MM.1S (cell line): ENCODE measurements around the gene TMEM108.

Experiments used
- DNase-seq: peaks from one replicate; pipeline ENCODE4 v3.0.0-alpha.2; 2015
- H2AFZ ChIP-seq: fragments of 300-600 bp; sonication (generic); 2 replicates; pipeline ENCODE4 v1.6.0; 2016; ENCODE audit warnings: antibody characterized with exemption, low read length
- H3F3A ChIP-seq: fragments of 300-600 bp; sonication (generic); 2 replicates; pipeline ENCODE4 v1.6.1; 2016; ENCODE audit warnings: mild to moderate bottlenecking, antibody characterized with exemption, low read length, moderate library complexity, mixed read lengths; ENCODE audit not compliant: insufficient read depth
- H3K27ac ChIP-seq: fragments of 300-600 bp; sonication (generic); 2 replicates; pipeline ENCODE4 v1.5.1; 2016; ENCODE audit warnings: mild to moderate bottlenecking, low read length
- H3K27me3 ChIP-seq: fragments of 300-600 bp; sonication (generic); replicated peaks from 2 replicates; pipeline ENCODE4 v1.6.0; 2016; ENCODE audit warnings: low read length; ENCODE audit not compliant: insufficient read depth
- H3K36me3 ChIP-seq: fragments of 300-600 bp; sonication (generic); replicated peaks from 2 replicates; pipeline ENCODE4 v1.6.1; 2016; ENCODE audit warnings: mild to moderate bottlenecking, low read length, mixed read lengths; ENCODE audit not compliant: insufficient read depth
- H3K4me1 ChIP-seq: fragments of 300-600 bp; sonication (generic); 2 replicates; pipeline ENCODE4 v1.6.1; 2016; ENCODE audit warnings: low read length, mixed read lengths
- H3K4me2 ChIP-seq: fragments of 300-600 bp; sonication (generic); 2 replicates; pipeline ENCODE4 v1.6.0; 2016; ENCODE audit warnings: low read depth, low read length
- H3K4me3 ChIP-seq: fragments of 300-600 bp; sonication (generic); 2 replicates; pipeline ENCODE4 v1.5.1; 2016; ENCODE audit warnings: low read length, mixed read lengths
- H3K79me2 ChIP-seq: fragments of 300-600 bp; sonication (generic); 2 replicates; pipeline ENCODE4 v1.6.1; 2016; ENCODE audit warnings: mixed run types, low read length, mixed read lengths
- H3K9ac ChIP-seq: fragments of 300-600 bp; sonication (generic); 2 replicates; pipeline ENCODE4 v1.6.1; 2016; ENCODE audit warnings: low read length, mixed read lengths
- H3K9me2 ChIP-seq: fragments of 300-600 bp; sonication (generic); replicated peaks from 2 replicates; pipeline ENCODE4 v1.6.1; 2016; ENCODE audit warnings: mild to moderate bottlenecking, low read length, mixed read lengths; ENCODE audit not compliant: insufficient read depth
- H3K9me3 ChIP-seq: fragments of 300-600 bp; sonication (generic); replicated peaks from 2 replicates; pipeline ENCODE4 v1.6.1; 2016; ENCODE audit warnings: mild to moderate bottlenecking, low read length, mixed read lengths; ENCODE audit not compliant: insufficient read depth
- H4K20me1 ChIP-seq: fragments of 300-600 bp; sonication (generic); 2 replicates; pipeline ENCODE4 v1.6.1; 2016; ENCODE audit warnings: mild to moderate bottlenecking, low read length, moderate library complexity, mixed read lengths; ENCODE audit not compliant: insufficient read depth
- CTCF ChIP-seq: fragments of 300-600 bp; sonication (generic); IDR thresholded peaks from 2 replicates; pipeline ENCODE4 v1.5.1; 2016; ENCODE audit warnings: antibody characterized with exemption, low read length, mixed read lengths
- EZH2 ChIP-seq: fragments of 300-600 bp; sonication (generic); optimal IDR thresholded peaks from 2 replicates; pipeline ENCODE3; 2017; ENCODE audit warnings: low read depth, mild to moderate bottlenecking, antibody characterized with exemption, low read length, mixed read lengths
- EZH2phosphoT487 ChIP-seq: fragments of 300-600 bp; sonication (generic); IDR thresholded peaks from 2 replicates; pipeline ENCODE4 v1.6.1; 2018; ENCODE audit warnings: antibody characterized with exemption, low read length

Gene TMEM108

GRCh38 chr3:133167340-133168024 lies 129.3 kb downstream of the TMEM108 start:
- DNase-seq: no peak
- H3K9me2 ChIP-seq: no peaks in the 10 kb centered on the region
- H3K79me2 ChIP-seq: no peaks in the 10 kb centered on the region
- no peaks in the 10 kb centered on the region for H4K20me1 ChIP-seq
- H3K36me3 ChIP-seq: no peaks in the 10 kb centered on the region
- no peaks in the 10 kb centered on the region for H3K4me1 ChIP-seq
- H3K4me3 ChIP-seq: no peak overlapping the region
- H2AFZ ChIP-seq: no peak overlapping the region
- H3K9ac ChIP-seq: no peak overlapping the region
- H3K27ac ChIP-seq: no peak overlapping the region
- no peak overlapping the region for H3K4me2 ChIP-seq
- no peaks in the 10 kb centered on the region for H3K9me3 ChIP-seq
- no peaks in the 10 kb centered on the region for H3F3A ChIP-seq
- TF ChIP-seq EZH2 (no peak), EZH2phosphoT487 (no peak), CTCF (no peak)
- no peaks in the 10 kb centered on the region for H3K27me3 ChIP-seq

- no peaks in the 10 kb centered on the region for H3K79me2 ChIP-seq
- no peak overlapping the region for H3K4me2 ChIP-seq
- H3F3A ChIP-seq: no peaks in the 10 kb centered on the region
- no peaks in the 10 kb centered on the region for H4K20me1 ChIP-seq
- no peak for TF ChIP-seq EZH2
- no peak for TF ChIP-seq EZH2phosphoT487
- 0 out of 2 replicates have a peak, but pooled peaks have one; percentile 3 for TF ChIP-seq CTCF
- no peak overlapping the region for H3K9ac ChIP-seq
- H3K4me1 ChIP-seq: no peaks in the 10 kb centered on the region
- no peak overlapping the region for H3K27ac ChIP-seq
- no peaks in the 10 kb centered on the region for H3K9me3 ChIP-seq
- no peak overlapping the region for H3K4me3 ChIP-seq
- no peak overlapping the region for H2AFZ ChIP-seq
- H3K36me3 ChIP-seq: no peaks in the 10 kb centered on the region
- H3K27me3 ChIP-seq: no peaks in the 10 kb centered on the region
- DNase-seq: no peak
- H3K9me2 ChIP-seq: no peaks in the 10 kb centered on the region
These were observed 129.8 kb downstream of the TMEM108 start for GRCh38 chr3:133168025-133168401.

GRCh38 chr3:133169331-133170068 lies 131.3 kb downstream of the TMEM108 start:
- TF ChIP-seq EZH2: no peak
- no peak for TF ChIP-seq EZH2phosphoT487
- no peak for TF ChIP-seq CTCF
- H2AFZ ChIP-seq: no peak overlapping the region
- no peak overlapping the region for H3K9ac ChIP-seq
- no peaks in the 10 kb centered on the region for H3K36me3 ChIP-seq
- no peak for DNase-seq
- H3K9me2 ChIP-seq: no peaks in the 10 kb centered on the region
- no peaks in the 10 kb centered on the region for H3K79me2 ChIP-seq
- no peak overlapping the region for H3K4me2 ChIP-seq
- H3K27me3 ChIP-seq: no peaks in the 10 kb centered on the region
- no peaks in the 10 kb centered on the region for H4K20me1 ChIP-seq
- no peak overlapping the region for H3K27ac ChIP-seq
- no peak overlapping the region for H3K4me3 ChIP-seq
- no peaks in the 10 kb centered on the region for H3K4me1 ChIP-seq
- H3F3A ChIP-seq: no peaks in the 10 kb centered on the region
- no peaks in the 10 kb centered on the region for H3K9me3 ChIP-seq
